HG03135 (cell line): ENCODE results near the gene TLX2.

Experiments used
- ATAC-seq: cut with Tn5 transposase; IDR thresholded peaks from one replicate; pipeline ENCODE4 v1.9.1; 2021; ENCODE audit warnings: mild to moderate bottlenecking, moderate library complexity; ENCODE audit not compliant: unreplicated experiment

Gene TLX2

GRCh38 chr2:74496997-74497776 lies 17.1 kb upstream of the TLX2 start:
- no peak for ATAC-seq

GRCh38 chr2:74497777-74498499 lies 16.3 kb upstream of the TLX2 start:
- no peak for ATAC-seq

DNA sequence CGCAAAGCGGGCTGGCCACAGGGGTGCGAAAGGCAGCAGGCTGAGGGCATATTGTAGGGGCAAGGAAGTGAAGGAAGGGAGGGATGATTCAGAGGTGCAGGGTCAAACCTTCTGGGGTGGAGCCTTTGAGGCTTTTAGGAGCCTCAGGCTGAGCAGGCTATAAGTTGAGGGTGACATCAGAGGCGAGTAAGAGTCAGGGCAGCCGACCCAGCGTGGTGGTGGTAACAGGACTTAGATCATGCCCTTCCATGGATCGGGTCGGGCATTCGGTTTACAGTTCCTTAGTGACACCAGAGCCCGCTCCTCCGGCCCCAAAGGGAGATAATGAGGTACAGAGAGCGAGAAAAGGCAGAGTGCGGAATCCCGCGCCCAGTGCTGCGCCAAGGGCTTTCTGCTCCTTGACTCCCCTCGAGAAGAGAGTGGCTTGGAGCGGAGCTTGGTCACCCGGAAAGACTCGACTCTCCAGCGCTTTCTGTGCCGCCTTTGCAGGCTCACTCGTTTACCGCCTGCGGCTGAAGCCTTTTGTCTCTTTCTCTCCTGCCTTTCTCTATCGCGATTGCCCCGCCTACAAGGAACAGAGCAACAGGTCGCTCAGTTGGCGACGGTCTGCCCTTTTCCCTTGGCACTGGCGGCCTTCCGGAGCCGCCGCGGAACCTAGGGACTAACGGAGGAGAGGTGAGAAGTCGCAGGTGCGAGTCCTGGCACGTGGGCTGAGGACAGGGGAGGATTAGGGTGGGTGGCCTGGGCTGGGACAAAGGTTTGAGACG lies 15.6 kb upstream of the TLX2 start:
- no peak for ATAC-seq

DNA sequence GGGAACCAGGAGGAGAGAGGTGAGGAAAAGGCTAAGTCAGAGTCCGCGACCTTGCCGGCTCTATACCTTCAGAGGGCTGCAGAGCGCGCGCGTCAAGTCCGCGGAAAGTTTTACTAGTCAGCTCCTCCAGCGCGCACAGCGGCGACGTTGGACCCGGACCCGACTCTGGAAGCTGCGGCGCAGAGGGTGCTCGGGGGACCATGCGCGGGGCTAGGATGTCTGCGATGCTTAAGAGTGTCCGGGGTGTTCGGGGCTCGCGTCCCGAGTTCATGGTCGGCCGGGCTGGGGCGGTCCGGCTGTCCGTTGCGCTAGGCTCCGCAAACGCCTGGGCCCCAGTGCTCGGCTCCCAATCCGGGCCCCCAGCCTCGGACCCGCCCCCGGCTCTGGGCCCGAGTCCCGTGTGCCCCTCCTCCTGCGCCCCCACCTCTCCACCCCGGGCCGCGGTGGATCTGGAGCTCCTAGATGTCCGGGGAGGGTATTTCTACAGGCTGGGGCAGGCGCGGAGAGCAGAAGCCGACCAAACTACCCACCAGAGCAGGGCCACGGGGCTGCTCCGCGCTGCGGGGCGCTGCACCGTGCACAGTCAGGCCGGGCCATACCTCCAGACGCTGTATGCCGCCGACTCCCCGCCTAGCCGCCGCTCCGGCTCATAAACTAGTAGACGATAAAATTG lies 14.8 kb upstream of the TLX2 start, which contains the start of gene LBX2:
LBX2 (minus strand) TSS at position 337 of the 673 bp plus-strand sequence; CDS start at position 271, 66 bp downstream.
- no peak for ATAC-seq

- no peak for ATAC-seq
These were observed 14.2 kb upstream of the TLX2 start for GRCh38 chr2:74499940-74500577.

DNA sequence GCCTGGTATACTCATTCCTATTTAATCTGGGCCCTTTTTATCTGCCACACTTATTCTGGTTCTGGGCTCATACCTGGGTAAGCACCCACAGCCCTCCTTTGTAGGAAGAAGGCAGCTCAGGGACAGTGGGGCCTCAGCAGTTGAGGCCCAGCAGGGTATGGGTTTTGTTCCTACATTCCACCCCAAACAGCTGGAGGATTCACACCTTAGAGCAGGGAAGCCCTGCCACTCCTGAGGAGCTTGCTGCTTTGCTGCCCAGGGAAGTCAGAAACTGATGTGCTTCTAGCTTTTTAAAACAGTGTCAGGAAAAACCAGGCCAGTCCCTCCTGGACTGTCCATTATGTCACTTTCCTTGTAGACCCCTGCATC lies 13.7 kb upstream of the TLX2 start:
- ATAC-seq, result no peak

DNA sequence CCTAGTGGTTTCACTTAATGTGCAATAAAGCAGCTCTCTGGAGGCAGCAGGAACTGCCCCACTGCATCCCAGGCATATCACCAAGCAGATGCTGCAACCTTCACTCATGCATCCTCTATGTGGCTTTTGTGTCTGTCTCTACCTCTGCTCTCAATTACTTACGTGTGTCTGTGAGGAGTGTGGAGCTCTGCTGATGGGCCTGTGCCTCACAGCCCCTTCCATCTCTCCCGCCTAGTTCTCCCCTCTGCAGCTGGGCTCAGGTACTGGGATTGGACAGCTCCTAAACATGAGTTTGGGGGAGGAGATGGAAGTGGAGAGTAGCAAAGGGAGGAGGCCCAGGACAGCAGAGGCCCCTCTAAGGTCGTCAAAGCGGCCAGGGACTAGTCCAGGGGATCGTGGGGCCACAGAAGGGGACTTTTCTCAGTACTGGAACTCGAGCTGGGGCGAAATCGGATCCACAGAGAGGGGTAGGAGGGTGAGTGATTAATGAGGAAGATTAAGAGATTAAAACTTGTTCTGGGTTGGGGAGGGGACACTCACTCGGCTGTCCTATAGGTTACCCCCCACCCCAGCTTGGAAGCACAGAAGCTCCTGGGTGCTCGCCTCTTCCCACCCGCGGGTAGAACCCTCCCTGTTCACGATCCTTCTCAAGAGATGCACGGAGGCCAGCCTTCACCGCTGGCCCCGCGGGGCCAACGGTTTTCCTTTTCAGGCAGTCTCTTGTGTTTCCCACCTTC lies 12.7 kb upstream of the TLX2 start:
- no peak for ATAC-seq

- ATAC-seq, result no peak
These were observed 12.0 kb upstream of the TLX2 start for GRCh38 chr2:74502147-74502719.

DNA sequence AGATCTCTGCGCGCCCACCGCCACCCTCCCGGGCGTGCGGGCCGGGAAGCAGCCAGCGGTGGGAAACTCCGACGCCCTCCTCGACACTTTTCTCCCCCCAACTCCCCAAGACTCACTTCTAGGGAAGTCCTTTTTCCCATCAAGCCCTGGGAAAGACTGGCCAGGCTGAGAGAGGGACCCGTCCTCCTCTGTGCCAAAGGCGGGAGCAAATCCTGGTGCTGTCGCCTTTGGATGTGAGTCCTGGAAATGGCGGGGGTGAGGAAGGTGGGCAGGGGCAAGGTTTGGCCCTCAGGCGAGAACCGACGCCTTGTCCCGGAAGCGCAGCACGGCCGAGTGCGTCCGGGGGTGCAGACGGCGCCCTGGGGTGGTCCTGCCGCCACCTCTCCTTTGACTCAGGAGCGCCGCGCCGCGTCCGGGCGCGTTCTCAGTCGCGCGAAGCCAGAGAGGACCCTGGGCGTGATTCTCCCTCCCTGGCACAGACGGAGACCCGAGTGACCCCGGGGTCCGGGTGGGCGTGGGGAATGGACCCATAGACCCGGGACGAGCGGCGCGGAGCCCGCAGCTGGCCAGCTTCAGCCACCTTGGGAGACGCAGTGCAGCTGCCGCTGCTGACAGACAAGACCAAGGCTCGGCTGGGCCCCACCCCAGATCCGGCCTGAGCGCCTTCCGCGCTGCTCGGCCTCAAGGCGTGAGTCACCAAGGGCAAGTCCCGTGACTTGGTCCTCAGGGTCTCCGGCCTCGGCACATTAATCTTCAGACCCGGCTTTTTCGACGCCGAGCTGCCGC lies 11.3 kb upstream of the TLX2 start:
- ATAC-seq, result no peak

- ATAC-seq, result no peak
These were observed 10.5 kb upstream of the TLX2 start for GRCh38 chr2:74503506-74504475.

- ATAC-seq, result no peak
These were observed 9.7 kb upstream of the TLX2 start for GRCh38 chr2:74504591-74504990.

DNA sequence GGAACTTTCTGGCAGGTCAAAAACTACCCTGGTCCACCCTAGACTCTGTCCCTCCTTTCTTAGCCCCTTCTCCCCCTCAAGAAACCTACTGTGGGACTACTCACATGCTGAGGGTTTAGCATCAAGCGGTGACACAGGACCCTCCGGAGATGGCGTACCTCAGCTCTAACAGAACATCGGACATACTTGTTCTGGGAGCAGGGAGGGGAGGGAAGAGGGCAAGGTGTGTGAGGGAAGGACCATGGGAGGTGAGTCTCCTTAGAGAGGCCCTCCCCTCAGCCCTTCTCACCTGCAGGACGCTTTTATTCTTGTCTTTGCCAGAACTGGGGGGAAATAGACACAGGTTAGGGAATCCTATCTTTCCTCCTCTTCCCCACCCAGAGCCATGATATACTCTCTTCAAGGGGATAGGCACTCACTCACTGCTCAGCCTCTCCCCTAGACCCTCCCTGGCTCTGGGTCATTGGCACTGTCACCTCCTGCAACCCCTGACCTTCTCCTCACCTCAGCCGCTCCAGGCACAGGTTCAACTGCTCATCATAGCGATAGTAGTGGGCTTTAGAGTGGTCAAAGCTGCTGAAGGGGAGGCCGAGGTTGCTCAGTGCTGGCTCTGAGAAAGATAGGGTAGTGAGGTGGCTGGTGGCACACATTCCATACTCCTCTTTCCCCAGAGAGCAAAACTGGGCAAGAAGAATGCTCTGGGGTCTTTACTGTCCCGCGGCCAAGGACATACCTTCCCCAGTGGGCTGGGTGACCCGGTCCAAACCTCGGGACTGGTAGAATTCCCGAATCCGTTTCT lies 8.6 kb upstream of the TLX2 start:
- ATAC-seq, result no peak

DNA sequence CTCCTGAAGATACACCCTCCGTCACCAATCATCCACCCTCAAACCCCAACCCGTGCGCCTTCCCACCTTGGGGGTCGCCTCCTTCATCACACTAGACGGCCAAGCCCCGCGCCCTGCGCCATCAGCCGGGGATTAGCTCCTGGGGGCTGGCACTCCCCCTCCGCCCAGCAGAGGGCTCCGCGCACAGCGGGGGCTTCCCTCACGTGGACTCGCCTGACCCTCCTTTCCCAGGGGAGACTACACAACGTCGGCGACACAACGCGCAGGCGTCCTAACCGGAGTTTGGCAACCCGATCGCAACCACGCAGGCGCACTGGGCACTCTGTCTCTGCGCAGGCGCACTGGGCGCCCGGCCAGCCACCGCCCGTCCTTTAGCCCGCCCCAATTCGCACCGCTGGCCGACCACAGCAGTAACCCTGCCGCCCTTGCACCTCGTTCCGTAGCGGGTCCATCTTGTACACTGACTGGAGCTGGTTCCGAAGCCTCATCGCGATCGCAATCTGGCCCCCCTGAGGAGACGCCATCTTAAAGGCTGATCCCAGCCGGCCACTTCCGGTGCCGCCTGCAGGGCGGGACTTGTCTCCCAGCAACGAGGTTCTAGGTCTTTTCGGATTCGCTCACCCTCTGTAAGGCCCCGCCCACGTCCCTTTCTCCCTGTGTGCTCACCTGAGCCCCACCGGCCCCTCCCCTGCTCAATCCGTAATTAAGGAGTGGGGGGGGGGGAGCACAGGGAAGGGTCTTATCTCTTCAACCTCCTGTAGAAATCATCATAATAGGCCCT lies 6.9 kb upstream of the TLX2 start, which contains the start of gene PCGF1:
PCGF1 (minus strand) TSS at position 551 of the 781 bp plus-strand sequence; CDS start at position 524, 27 bp downstream.
- ATAC-seq, result peak; percentile 86

DNA sequence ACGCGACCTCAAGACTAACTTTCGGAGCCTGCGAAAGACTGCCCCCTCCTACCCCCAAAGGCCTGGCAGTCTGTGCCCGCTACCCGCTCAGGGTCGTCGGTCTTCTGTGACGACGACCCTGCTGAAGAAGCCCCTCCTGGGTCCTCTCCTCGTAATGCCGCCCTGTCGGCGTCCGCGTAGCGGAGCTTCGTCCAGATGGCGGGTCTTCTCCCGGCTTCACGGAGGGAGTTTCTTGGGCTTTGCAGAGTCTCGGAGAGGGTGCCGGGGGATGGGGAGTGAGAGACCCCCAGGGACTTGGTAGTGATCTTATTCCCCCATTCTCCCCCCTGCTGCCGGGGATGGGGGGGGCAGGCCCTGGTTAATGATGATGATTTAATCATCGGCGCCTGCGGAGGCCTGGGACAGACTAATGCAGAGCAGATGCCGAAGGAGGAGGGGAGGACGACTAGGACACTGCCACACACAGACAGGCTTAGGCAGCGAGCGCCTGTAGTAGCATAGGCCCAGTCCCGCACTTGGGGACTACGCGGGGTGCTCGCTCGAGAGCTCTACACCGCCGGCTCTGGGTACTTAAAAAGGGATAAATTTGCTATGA lies 6.2 kb upstream of the TLX2 start:
- peak; percentile 10 for ATAC-seq

- ATAC-seq, result no peak
These were observed 4.0 kb upstream of the TLX2 start for GRCh38 chr2:74510272-74510671.
